Measurements from ENCODE around the gene XRCC5. TPM values are rescaled to one million over a fixed set of nuclear protein-coding genes. Genes with fewer than 3 reads are reported as not detected.

Gene XRCC5
- total and polyA plus RNA-seq, 2 donors (not counting 1 experiment from before 2014, with no cell fraction given), result 45.5 to 198 TPM

GRCh38 chr2:216210701-216211540 is 101.8 kb downstream of the XRCC5 start:
- no peak for ATAC-seq (ENCODE audit: low read depth)
- Histone ChIP-seq H4K20me1 (ENCODE audit: control insufficient read depth, insufficient read depth, low read length, poor library complexity, severe bottlenecking) (no peaks in the 10 kb centered on the region), H3K79me2 (ENCODE audit: control insufficient read depth, insufficient read depth, low read length) (no peaks in the 10 kb centered on the region), H3K9ac (ENCODE audit: low read length) (no peak overlapping the region), H3K27me3 (replicated peaks in 1 of 4; ENCODE audit: control extremely low read depth in 1 of 4, control insufficient read depth in 3 of 4, insufficient read depth in 4 of 4, low read length in 3 of 4) (no peaks in the 10 kb centered on the region), H2AFZ (ENCODE audit: insufficient read depth, low read depth, low read length, poor library complexity, severe bottlenecking) (no peak overlapping the region), H3K4me1 (ENCODE audit: control insufficient read depth in 2 of 2, insufficient read depth in 2 of 2, low read length in 2 of 2) (no peaks in the 10 kb centered on the region), H3K4me2 (replicated peaks; ENCODE audit: low read depth, low read length, poor library complexity, severe bottlenecking) (no peak overlapping the region), H3K9me3 (ENCODE audit: control extremely low read depth in 1 of 3, control insufficient read depth in 2 of 3, insufficient read depth in 1 of 3, low read length in 2 of 3) (no peaks in the 10 kb centered on the region), H3K36me3 (replicated peaks in 1 of 2; ENCODE audit: control extremely low read depth in 1 of 2, control insufficient read depth in 1 of 2, extremely low read depth in 1 of 2, insufficient read depth in 2 of 2, low read length in 1 of 2) (peaks cover 6 to 36% of the 10 kb centered on the region in 2 experiments), H3K4me3 (ENCODE audit: control extremely low read depth in 1 of 5, extremely low read depth in 1 of 5, insufficient read depth in 1 of 5, low read depth in 2 of 5, low read length in 4 of 5) (no peak overlapping the region), H3K27ac (ENCODE audit: low read length in 2 of 2) (no peak overlapping the region)
- Mint-ChIP-seq H3K9me3 (ENCODE audit: insufficient read depth) (no peaks in the 10 kb centered on the region), H3K4me3 (no peak overlapping the region), H3K27me3 (no peaks in the 10 kb centered on the region), H3K4me1 (peaks cover 6% of the 10 kb centered on the region), H3K27ac (no peak overlapping the region)
- DNase-seq, result no peak
- ChIA-PET CTCF (no interaction called here), POLR2A (no interaction called here)
- TF ChIP-seq EZH2 (IDR thresholded peaks at IDR 0.05; ENCODE audit: borderline replicate concordance, insufficient read depth, low read depth, low read length, poor library complexity, severe bottlenecking) (no peak), CTCF (IDR thresholded peaks at IDR 0.05) (no peak)
- intact Hi-C loops (cut with micrococcal nuclease), result no loop called here
- no CpG with 5 or more reads among the region's 3 CpGs for WGBS (ENCODE audit: insufficient coverage)

- Histone ChIP-seq H3K9me3 (ENCODE audit: control extremely low read depth in 1 of 3, control insufficient read depth in 2 of 3, insufficient read depth in 1 of 3, low read length in 2 of 3) (no peaks in the 10 kb centered on the region), H3K9ac (ENCODE audit: low read length) (no peak overlapping the region), H3K4me1 (ENCODE audit: control insufficient read depth in 2 of 2, insufficient read depth in 2 of 2, low read length in 2 of 2) (no peaks in the 10 kb centered on the region), H3K36me3 (replicated peaks in 1 of 2; ENCODE audit: control extremely low read depth in 1 of 2, control insufficient read depth in 1 of 2, extremely low read depth in 1 of 2, insufficient read depth in 2 of 2, low read length in 1 of 2) (peaks cover under 1 to 28% of the 10 kb centered on the region in 2 experiments), H3K79me2 (ENCODE audit: control insufficient read depth, insufficient read depth, low read length) (no peaks in the 10 kb centered on the region), H3K27ac (ENCODE audit: low read length in 2 of 2) (no peak overlapping the region), H3K4me2 (replicated peaks; ENCODE audit: low read depth, low read length, poor library complexity, severe bottlenecking) (no peak overlapping the region), H2AFZ (ENCODE audit: insufficient read depth, low read depth, low read length, poor library complexity, severe bottlenecking) (no peak overlapping the region), H3K27me3 (replicated peaks in 1 of 4; ENCODE audit: control extremely low read depth in 1 of 4, control insufficient read depth in 3 of 4, insufficient read depth in 4 of 4, low read length in 3 of 4) (no peaks in the 10 kb centered on the region), H4K20me1 (ENCODE audit: control insufficient read depth, insufficient read depth, low read length, poor library complexity, severe bottlenecking) (no peaks in the 10 kb centered on the region), H3K4me3 (ENCODE audit: control extremely low read depth in 1 of 5, extremely low read depth in 1 of 5, insufficient read depth in 1 of 5, low read depth in 2 of 5, low read length in 4 of 5) (no peak overlapping the region)
- ATAC-seq (ENCODE audit: low read depth), result no peak
- ChIA-PET POLR2A (no interaction called here), CTCF (no interaction called here)
- no peak for DNase-seq
- no CpG with 5 or more reads among the region's 2 CpGs for WGBS (ENCODE audit: insufficient coverage)
- H3K4me3 Mint-ChIP-seq, result no peak overlapping the region
- intact Hi-C loops (cut with micrococcal nuclease), result no loop called here
- no peaks in the 10 kb centered on the region for H3K27me3 Mint-ChIP-seq
- H3K9me3 Mint-ChIP-seq (ENCODE audit: insufficient read depth), result no peaks in the 10 kb centered on the region
- no peak overlapping the region for H3K27ac Mint-ChIP-seq
- TF ChIP-seq EZH2 (IDR thresholded peaks at IDR 0.05; ENCODE audit: borderline replicate concordance, insufficient read depth, low read depth, low read length, poor library complexity, severe bottlenecking) (no peak), CTCF (IDR thresholded peaks at IDR 0.05) (no peak)
- H3K4me1 Mint-ChIP-seq, result peaks cover under 1% of the 10 kb centered on the region
Observed at GRCh38 chr2:216211614-216212145, 102.5 kb downstream of the XRCC5 start.
